Measurements from ENCODE around the gene TAB3.

TAB3 gene, protein sequence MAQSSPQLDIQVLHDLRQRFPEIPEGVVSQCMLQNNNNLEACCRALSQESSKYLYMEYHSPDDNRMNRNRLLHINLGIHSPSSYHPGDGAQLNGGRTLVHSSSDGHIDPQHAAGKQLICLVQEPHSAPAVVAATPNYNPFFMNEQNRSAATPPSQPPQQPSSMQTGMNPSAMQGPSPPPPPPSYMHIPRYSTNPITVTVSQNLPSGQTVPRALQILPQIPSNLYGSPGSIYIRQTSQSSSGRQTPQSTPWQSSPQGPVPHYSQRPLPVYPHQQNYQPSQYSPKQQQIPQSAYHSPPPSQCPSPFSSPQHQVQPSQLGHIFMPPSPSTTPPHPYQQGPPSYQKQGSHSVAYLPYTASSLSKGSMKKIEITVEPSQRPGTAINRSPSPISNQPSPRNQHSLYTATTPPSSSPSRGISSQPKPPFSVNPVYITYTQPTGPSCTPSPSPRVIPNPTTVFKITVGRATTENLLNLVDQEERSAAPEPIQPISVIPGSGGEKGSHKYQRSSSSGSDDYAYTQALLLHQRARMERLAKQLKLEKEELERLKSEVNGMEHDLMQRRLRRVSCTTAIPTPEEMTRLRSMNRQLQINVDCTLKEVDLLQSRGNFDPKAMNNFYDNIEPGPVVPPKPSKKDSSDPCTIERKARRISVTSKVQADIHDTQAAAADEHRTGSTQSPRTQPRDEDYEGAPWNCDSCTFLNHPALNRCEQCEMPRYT

DNA sequence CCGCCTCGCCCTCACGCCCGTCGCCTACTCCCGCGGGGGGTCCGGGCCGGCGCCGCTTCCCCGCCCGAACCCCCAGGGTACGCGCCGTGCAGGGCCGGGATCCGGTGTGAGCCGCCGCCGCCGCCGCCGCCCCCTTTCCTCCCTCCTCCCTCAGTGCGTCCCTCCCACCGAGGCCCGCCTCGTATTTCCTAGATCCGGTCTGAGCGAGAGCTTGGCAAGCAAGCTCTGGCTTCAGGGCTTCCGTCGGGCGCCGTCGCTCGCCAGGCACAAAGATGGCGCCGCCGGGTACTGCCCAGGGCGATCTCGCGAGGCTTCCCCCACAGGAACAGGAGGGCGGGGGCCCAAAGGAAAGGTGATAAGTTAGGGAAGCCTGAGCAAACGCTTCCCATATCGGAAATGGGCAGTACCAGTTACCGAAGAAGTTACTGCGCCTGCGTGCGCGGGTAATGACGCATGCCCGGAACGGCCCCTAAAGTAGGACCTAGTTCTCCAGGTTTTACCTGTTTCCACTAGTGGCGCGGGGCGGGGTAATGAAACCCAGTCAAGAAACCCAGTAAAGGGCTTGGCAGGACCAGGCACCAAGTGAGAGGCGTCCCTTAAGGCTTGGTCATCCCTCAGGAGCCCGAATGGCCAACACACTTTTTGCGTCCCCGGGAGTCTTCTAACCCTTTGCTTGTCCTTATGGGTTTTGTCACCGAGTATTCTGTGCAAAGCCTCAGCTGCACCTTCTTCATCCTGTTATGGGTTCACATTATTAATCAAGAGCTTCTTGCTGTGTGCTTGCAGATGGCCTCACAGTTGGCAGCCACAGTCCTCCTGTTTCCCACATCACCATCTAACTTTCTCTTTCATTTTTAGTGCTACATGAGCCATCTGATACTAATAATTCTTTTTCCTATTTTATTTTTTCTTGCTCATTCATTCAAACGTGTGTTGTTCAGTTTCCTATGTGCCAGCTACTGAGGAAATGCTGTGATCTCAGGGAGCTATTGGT lies at the start of gene TAB3:
Gene TAB3 (minus strand): TSS at position 108 of the 994 bp plus-strand sequence. CDS start 29,666 bp downstream, outside the sequence.
- DNase-seq, result peak; percentile 69

DNA sequence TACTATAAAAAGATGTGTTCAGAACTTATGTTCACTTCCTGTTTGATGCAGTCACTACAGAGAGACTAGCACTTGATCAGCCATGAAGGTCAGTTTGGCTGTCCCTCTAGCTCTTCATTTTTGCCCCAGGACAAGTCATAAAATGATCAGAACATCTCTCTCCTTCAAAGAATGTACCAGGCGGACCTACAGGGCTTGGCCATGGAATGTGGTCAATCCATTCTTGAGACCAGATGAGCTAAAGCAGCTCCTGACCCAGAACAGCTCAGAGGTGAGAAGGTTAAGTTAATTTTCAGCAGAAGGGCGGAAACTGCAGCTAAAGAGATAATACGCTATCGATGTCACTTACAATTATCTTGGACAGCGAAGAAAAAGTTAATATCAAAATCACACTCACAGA lies 49.2 kb upstream of the TAB3 start:
- DNase-seq, result no peak

DNA sequence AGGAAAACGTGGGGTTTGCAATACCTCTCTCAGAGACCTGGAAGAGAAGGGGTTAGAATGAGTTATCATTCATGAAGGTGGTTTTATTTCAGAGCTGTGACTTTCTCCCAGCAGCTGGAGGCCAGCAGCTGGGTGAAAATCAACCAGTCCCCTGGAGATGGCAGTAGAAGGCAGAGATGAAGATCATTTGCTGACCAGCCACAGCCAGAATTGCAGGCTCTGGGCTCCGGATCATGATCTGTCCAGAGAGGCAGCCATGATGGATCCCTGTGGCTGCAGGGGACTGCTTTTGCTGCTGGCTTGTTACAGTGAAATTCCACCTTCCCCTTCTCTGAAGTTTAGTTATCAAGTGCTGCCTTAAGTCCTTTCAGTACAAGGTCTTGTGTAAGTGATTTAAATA lies 46.9 kb upstream of the TAB3 start:
- DNase-seq, result no peak

DNA sequence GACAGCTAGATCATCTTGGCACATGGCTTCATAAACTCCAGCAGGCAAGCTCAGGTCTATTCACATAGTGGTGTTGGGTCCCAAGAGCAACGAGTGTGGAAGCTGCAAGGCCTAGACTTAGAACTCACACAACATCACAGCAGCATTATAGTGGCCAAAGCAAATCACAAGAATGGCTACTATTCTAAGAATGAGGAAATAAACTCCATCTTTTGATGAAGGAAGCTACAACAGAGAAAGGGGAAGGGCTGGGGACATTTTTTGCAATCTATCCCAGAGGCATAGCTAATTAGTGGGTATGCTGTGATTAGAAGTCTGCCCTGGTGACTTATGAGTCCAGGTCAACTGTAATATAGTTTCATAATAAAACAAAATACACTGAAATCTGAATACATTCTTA lies 42.9 kb upstream of the TAB3 start:
- DNase-seq, result no peak

DNA sequence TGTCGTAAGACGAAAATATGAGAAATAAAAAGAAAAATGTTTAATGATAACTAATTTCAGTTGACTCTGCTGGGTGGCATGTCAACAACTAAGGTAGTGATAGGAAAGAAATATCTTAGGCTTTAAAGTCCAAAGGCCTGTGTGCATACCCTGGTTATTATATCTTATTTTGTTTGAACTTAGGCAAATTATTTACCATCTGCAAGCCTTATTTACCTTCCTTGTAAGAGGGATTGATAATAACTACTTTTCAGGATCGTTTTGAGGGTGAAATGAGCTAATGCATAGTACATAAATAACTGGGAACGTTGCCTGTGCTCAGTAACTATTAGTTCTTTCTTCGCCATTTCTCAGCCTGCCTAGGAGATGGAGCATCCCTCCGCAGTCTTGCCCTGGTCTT lies 41.6 kb upstream of the TAB3 start:
- DNase-seq, result no peak

DNA sequence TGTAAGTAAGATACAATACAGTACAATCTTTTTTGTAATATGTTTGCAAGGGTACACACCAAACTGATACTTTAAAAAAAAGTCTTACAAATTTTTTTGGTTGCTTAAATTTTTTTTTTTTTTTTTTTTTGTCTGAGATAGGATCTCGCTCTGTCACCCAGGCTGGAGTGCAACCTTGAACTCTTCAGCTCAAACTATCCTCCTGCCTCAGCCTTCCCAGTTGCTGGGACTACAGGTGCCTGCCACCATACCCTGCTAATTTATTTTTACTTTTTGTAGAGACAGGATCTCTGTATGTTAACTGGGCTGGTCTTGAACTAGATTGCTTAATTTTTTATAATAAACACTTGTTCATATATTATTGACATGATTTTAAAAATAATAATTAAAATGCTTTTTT lies 41.1 kb upstream of the TAB3 start:
- no peak for DNase-seq

DNA sequence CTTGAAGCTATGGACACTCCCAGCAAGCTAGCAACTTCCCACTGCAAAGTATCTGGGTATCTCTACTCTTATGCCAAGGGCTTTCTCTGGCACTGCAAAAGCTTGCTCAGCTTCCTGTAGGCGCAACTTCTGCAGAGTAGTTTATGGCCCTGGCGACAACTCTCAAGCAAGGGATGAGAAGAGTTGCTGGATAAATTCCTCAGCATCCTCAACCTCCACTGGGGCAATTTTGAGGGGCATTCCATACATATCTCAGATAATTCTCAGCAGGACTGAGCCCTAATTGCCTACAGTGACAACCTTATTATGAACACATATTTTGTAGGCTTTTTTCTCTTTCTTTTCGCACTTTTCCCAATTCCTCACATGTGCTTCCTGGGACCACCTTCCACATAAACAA lies 31.2 kb upstream of the TAB3 start:
- no peak for DNase-seq

DNA sequence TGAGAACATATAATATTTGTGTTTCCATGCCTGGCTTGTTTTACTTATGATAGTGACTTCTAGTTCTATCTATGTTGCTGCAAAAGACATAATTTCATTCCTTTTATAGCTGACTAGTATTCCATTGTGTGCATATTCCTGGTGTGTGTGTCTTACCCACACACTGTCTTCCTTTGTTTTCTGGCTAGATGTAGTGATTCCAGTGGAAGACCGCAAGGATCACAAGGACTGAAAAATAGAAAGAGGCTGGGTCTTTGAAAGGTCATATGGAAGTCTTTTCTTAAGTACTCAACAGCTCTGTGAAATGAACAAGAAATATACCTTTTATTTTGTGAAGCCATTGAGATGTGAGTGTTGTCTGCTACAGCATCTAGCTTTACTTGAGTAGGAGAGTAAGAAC lies 29.4 kb upstream of the TAB3 start:
- DNase-seq, result no peak

DNA sequence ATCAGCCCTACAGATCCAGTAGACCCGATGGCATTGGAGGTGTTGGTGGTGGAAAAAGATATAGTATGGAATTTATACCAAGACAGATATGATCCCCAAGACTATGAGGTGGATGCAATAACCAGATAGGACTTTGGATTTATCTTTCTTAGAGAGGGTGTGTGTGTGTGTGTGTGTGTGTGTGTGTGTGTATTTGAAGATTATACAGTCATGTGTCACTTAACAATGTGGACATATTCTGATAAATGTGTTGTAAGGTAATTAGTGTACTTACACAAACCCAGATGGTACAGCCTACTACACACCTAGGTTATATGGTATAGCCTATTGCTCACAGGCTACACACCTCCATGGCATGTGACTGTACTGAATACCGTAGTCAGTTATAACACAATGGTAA lies 24.4 kb upstream of the TAB3 start:
- DNase-seq, result no peak

DNA sequence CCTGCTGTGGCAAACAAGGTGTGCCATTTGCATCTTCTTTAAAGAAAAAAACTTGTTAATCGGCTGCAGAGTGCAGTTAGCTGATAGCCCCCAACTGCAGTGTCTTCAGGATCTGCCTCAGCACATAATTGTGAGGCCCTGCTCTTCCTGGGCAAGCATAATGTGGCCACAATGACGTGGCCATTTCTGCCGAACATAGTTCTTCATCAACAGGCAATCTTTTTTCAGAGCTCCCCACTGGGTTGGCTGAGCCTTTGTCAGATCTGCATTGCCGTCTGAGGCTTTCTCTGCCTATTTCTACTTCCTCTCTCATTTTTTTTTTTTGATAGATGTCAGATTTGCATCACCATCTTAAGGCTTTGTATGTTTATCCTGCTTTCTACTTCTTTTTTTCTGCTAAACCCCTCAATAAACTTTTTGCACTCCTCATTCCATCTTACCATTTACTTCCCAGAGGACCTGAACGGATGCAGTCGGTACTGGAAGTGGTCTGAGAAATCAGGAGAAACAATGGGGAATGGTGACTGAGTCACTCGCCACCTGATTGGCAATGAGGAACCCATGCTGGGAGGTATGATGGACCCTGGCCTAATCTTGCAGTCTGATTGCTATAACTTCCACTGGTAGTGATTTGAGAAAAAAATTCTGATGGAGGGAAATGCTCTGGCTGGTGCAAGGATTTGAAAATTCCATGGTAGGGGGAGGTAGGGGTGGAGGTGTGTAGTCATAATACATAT lies 21.2 kb upstream of the TAB3 start:
- DNase-seq, result no peak

DNA sequence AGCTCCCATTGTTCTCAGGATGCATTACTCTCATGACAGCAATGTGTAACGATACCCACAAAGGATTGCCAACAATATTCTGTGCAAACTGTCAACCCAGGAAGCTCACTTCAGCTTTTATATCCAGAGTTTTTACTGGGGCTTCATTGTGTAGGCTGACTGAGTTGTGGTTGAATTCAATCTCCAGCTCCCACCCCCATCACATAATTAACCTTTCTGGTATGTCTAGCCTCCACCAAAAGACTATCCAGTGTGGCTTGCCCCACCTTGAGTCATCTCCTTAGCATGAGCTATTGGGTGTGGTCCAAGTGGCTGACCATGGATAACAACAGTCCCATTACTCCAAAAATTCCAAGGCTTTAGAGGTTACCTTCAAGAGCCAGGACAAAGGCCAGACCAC lies 17.7 kb upstream of the TAB3 start:
- DNase-seq, result no peak

DNA sequence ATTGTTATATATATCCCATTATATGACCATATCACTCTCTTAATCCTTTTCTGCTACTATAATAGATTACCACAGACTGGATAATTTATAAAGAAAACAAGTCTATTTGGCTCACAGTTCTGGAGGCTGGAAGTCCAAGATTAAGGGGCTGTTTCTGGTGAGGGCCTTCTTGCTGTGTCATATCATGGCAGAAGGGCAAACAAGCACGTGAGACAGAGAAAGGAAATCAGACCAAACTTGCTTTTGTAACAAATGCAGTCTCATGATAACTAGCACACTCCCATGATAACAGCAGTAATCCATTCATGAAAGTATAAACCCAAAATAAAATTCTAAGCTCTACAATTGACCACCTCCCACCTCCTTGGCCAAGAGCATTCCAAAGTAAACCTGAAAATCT lies 16.3 kb upstream of the TAB3 start:
- no peak for DNase-seq

DNA sequence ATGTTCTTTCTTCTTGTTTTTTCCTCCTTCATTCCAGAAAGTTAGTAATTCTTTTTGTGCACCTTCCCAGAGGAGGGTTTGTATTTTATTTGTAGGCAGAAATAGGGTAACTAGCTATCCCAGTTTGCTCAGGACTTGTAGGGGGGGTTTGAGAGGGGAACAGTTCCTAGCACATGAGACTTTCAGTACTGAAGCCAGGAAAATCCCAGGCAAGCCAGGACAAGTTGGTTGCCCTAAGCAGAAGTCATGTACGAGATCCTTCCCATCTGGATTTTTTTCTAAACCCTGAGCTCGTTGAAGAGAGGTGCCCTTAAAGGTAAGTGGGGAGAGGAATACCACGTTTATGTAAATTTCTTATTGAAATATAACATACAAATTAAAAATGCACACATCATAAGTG lies 15.6 kb upstream of the TAB3 start:
- no peak for DNase-seq

DNA sequence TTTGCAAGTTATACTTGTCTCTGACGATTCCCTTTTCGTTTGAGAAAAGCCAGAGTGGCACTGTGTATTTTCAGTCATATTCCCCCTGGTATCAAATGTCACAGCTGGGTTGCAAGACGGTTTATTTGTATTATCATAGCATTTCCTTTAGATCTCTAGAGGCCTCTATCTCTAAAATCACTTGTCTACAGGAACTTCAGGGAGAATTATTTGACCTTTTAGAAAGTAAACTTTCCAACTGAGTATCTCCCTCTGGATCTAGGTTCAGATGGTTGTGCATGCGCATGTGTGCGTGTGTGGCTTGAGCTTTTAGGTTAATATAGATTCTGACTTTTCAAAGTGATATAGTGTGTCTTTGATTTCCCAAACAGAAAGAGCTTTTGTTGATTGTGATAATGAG lies 15.1 kb upstream of the TAB3 start:
- no peak for DNase-seq

DNA sequence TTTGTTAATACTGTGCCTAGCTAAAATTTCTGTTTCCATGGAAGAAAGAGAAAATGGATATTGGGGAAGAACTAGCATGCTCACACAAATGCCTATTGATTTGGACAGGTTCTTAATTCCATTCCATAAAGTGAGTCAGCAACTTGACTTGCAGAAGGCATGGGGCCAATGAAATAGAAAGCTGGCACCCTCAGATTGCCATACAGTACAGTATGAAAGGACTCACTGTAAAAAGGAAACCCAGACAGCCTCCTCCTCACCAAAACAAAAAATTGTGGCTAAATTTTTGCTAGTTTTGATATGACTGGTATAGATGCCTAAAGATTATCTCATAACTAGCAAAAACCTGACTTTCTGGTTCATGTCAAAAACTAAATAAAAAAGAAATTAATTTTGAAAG lies 11.2 kb upstream of the TAB3 start:
- DNase-seq, result no peak

DNA sequence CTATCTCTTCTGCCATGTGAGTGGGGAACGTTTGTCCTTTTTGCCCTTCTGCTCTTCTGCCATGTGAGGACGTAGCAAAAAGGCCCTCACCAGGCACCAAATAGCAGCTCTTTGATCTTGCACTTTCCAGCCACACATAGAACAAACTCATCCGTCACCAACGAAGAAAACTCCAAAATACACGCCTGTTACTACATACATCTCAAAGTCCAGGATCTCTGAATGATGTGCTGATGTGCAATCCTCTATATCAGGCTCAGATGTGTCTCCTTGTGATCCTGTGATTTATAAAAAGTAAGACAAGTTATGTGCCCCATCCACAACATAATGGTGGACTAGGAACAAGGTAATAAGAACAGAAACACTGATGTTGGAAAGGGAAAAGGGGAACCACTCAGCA lies 9.8 kb upstream of the TAB3 start:
- DNase-seq, result no peak

DNA sequence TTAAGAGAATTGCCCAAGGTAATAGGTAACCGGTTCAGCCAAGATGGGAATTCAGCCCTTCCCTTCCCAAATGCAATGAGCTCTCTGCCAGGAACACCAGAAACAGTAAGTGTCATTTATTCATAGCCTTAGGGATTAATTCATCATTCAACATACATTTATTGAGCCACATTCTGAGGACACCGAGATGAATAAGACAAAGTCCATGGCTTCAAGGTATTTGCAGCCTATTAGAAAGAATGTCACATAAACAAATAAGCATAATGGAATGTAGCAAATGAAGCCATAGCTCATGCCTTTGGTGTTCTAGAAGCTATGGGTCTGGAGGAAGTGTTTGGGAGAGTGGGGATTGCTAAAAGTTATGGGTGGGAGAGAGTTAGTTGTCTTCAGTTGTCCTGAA lies 6.3 kb upstream of the TAB3 start:
- DNase-seq, result no peak

DNA sequence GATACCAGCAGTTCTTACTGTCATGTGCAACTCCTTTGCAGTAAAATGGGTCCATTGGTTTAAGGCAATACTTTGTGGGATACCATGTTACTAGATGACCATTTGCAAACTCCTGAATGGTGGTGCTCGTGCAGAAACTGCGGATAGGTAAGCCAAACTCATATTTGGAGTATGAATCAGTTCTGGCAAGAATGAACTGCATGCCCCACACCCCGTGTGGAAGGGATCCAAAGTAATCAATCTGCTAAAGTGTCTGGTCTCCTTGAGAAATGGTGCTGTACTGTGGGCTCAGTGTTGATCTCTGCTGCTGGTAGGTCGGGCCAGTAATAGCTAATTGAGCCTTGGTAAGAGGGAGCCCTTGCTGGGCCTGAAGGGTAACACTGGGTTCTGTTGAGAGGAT lies 4.2 kb upstream of the TAB3 start:
- DNase-seq, result no peak

DNA sequence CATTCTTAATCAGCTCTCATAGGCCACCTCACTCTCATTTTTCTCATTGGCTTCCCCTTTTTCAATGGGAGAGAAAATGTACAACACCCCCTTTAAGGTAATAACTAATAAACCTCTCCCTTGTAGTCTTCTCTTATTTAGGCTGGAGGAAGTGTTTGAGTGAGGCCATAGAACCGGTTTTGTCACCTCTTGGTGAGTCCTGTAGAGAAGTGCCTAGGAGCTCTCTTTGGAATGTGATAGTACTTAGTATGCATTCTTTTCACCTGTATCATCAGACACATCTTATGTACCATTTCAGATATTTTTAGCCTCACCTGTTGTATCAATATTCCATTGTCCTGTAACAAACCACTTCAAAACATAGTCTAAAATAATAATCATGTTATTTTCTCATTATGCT lies 3.5 kb upstream of the TAB3 start:
- no peak for DNase-seq

DNA sequence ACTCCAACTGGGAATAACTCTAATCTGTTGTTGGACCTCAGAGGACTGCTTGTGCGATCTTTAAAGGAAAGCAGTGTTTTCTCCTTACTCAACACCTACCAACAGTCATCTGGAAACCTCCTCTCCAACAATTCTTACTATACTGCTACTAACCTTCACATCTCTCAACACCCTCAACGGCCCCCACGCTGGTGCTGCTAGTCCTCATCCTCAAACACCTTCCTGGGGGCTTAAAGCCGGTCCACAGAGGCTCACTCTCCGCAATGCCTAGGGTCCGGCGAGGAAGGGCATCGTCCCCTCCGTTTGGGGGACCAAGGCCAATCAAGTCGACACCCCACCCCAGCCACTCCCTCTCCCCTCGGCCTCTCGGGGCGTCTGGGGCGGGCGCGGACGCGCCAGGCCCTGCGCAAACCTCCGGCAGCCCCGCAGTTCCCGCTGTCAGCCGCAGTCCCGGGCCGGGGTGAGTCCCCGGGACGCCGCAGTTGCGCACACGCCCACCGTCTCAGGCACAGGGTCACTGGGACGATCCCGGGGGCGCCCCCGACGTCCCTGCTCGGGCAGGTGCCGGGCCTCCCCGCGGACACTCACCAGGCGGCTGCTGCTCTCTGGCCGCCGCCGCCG lies 418 bp downstream of the TAB3 start:
- DNase-seq, result no peak

DNA sequence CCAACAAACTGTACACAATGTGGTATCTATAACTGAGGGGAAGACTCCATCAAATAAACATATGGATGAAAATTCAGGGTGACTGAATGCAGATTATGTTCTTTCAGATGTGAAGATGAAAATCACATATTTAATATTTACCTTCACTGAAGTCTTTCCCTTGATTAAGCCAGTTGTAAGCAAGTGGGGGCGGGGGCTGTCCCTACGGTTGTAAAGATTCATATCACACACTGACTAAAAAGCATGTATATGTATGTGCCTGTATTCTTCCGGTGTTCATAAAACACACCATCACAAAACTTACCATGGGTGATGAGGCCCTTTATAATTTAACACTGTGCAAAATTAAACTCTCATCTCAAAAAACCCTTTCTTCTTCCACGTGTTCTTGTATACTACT lies 1.3 kb downstream of the TAB3 start:
- DNase-seq, result no peak

DNA sequence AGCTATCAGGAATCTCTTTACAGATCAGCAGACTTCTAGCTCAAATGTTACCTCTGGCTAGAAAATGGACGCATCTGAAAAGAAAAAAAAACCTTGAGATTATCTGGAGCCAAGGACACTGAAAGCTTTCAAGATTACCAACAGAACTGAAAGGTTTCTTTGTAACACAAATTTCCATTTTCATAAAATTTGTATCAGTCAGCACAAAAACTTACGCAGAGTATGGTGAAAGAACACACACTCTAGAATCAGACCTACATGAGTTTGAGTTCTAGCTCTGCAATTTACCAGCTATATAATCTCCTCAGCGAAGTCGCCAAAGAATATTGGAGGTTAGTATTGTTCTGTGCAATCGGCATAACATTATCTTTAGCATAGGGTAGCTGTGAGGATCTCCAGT lies 1.8 kb downstream of the TAB3 start:
- DNase-seq, result no peak
